ENCODE data around the gene FAN1.
A peak's percentile ranks its signal among the peaks of the same experiment; 100 is the strongest.

Gene FAN1

DNA sequence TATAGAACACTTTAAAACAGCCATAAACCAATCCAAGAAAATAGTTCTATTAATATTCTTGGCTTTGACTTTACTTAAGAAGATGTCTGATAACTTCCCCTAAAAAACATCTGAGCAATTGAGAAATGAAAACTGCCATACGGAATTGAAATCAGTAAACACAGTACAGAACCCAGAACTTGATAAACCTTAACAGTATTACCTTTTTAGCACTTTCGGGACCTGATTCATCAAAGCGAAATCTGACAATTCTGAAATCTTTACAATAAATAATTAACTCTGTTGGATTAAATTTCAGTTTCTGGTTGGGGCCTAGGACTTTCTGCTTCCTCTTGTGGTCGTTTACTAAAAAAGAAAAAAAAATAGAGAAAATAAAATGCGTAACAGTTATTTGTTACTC is 70.4 kb downstream of the FAN1 start:
- H3K36me3 ChIP-seq (ENCODE audit: insufficient read depth, insufficient read length, low read length): peaks cover 26% of the 10 kb centered on the region
- no peak overlapping the region for H3K9ac ChIP-seq (ENCODE audit: insufficient read length, low read depth)
- H3K4me3 ChIP-seq (ENCODE audit: insufficient read length, low read depth): no peak overlapping the region
- no peak for TF ChIP-seq ZNF274 (IDR thresholded peaks at IDR 0.05; ENCODE audit: low read depth, low read length)
- TF ChIP-seq YY1 (IDR thresholded peaks at IDR 0.05; ENCODE audit: insufficient read depth, insufficient read length): no peak
- no peak for TF ChIP-seq SUZ12 (IDR thresholded peaks at IDR 0.05; ENCODE audit: extremely low read depth, insufficient read depth, insufficient read length)
- no peaks in the 10 kb centered on the region for H3K4me1 ChIP-seq (ENCODE audit: insufficient read depth, insufficient read length)
- H3K9me3 ChIP-seq (ENCODE audit: insufficient read depth, low read length): no peaks in the 10 kb centered on the region
- no peak for DNase-seq (ENCODE audit: low read depth, low spot score)
- H3K27me3 ChIP-seq (ENCODE audit: insufficient read depth, insufficient read length): no peaks in the 10 kb centered on the region

DNA sequence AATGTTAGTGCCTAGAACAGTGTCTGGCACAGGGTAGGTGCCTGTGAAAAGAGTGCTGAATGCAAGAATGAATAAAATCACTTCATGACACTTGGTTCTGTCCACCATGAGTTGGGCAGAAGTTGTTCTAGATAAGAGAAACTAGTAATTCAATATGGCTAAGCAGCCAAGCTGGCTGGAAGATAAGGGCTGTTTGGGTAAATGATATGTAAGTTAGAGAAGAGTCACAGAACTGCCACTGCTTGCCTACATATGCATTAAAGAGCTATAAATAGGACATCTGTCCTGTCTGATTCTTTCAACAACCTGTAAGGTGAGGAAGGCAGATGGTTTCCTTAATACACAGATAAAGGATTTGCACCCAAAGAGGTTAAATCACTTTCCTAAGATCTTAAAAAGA is 74.6 kb downstream of the FAN1 start:
- Histone ChIP-seq H3K4me3 (ENCODE audit: insufficient read length, low read depth) (no peak overlapping the region), H3K4me1 (ENCODE audit: insufficient read depth, insufficient read length) (no peaks in the 10 kb centered on the region), H3K36me3 (ENCODE audit: insufficient read depth, insufficient read length, low read length) (peaks cover 31% of the 10 kb centered on the region), H3K27me3 (ENCODE audit: insufficient read depth, insufficient read length) (no peaks in the 10 kb centered on the region), H3K9me3 (ENCODE audit: insufficient read depth, low read length) (no peaks in the 10 kb centered on the region), H3K9ac (ENCODE audit: insufficient read length, low read depth) (no peak overlapping the region)
- no peak for TF ChIP-seq YY1 (IDR thresholded peaks at IDR 0.05; ENCODE audit: insufficient read depth, insufficient read length)
- no peak for TF ChIP-seq ZNF274 (IDR thresholded peaks at IDR 0.05; ENCODE audit: low read depth, low read length)
- no peak for TF ChIP-seq SUZ12 (IDR thresholded peaks at IDR 0.05; ENCODE audit: extremely low read depth, insufficient read depth, insufficient read length)
- DNase-seq (ENCODE audit: low read depth, low spot score): no peak

DNA sequence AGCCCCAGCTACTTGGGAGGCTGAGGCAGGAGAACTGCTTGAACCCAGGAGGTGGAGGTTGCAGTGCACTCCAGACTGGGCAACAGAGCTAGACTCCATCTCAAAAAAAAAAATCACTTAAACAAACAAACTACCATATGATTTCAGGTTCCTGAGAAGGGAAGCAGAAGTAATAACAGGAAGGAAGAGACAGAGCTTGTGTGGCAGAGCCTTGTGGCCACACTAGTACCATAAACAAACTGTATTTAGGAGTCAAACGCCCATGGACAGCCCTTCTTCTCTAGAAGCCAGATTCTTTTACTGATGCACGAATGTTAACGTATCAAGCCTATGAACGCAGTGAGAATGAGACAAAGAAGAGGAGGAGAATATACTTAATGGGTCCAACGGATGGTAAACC is 75.7 kb downstream of the FAN1 start:
- H3K9me3 ChIP-seq (ENCODE audit: insufficient read depth, low read length): no peaks in the 10 kb centered on the region
- TF ChIP-seq ZNF274 (IDR thresholded peaks at IDR 0.05; ENCODE audit: low read depth, low read length) (no peak), SUZ12 (IDR thresholded peaks at IDR 0.05; ENCODE audit: extremely low read depth, insufficient read depth, insufficient read length) (no peak), YY1 (IDR thresholded peaks at IDR 0.05; ENCODE audit: insufficient read depth, insufficient read length) (no peak)
- no peaks in the 10 kb centered on the region for H3K27me3 ChIP-seq (ENCODE audit: insufficient read depth, insufficient read length)
- DNase-seq (ENCODE audit: low read depth, low spot score): no peak
- H3K4me1 ChIP-seq (ENCODE audit: insufficient read depth, insufficient read length): no peaks in the 10 kb centered on the region
- H3K9ac ChIP-seq (ENCODE audit: insufficient read length, low read depth): no peak overlapping the region
- no peak overlapping the region for H3K4me3 ChIP-seq (ENCODE audit: insufficient read length, low read depth)
- H3K36me3 ChIP-seq (ENCODE audit: insufficient read depth, insufficient read length, low read length): peaks cover 30% of the 10 kb centered on the region

DNA sequence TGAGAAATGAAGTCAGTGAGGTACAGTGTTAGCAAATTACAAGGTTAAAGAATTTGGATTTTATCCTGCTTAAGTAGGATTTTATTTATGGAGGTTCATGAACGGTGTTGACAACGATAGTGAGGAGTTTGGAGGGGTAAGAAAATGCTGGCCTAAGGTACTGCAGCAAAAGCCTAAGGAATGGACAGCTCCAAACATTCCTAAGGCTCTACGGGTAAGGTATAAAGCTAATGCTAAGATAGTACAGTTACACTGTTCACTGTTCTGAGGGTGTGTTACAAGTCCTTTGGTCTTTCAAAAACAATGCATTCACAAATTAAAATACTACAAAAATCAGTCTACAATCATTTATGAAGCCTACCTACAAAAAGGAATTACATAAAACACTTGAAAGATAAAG is 80.4 kb downstream of the FAN1 start:
- no peaks in the 10 kb centered on the region for H3K9me3 ChIP-seq (ENCODE audit: insufficient read depth, low read length)
- peaks cover 41% of the 10 kb centered on the region for H3K36me3 ChIP-seq (ENCODE audit: insufficient read depth, insufficient read length, low read length)
- no peaks in the 10 kb centered on the region for H3K27me3 ChIP-seq (ENCODE audit: insufficient read depth, insufficient read length)
- no peak for DNase-seq (ENCODE audit: low read depth, low spot score)
- no peak overlapping the region for H3K4me3 ChIP-seq (ENCODE audit: insufficient read length, low read depth)
- no peaks in the 10 kb centered on the region for H3K4me1 ChIP-seq (ENCODE audit: insufficient read depth, insufficient read length)
- TF ChIP-seq ZNF274 (IDR thresholded peaks at IDR 0.05; ENCODE audit: low read depth, low read length) (no peak), SUZ12 (IDR thresholded peaks at IDR 0.05; ENCODE audit: extremely low read depth, insufficient read depth, insufficient read length) (no peak), YY1 (IDR thresholded peaks at IDR 0.05; ENCODE audit: insufficient read depth, insufficient read length) (no peak)
- no peak overlapping the region for H3K9ac ChIP-seq (ENCODE audit: insufficient read length, low read depth)

DNA sequence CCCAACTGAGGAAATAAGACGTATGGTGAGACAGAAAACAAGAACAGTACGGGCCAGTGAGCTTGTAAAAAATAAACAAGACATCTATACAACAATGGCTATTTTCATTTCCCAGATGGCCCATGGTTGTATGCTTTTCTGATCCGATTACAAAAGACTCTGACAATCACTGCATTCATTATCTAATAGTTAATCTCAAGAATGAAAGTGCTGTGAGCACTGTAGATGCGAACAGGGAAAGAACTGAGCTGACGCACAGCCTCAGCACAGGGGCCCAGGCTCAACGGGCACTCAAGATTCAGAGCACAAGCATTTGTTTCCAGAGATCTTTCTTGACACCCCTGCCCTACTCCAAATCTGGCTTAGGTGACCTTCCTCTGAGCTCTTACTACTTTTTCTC is 80.8 kb downstream of the FAN1 start:
- H3K4me1 ChIP-seq (ENCODE audit: insufficient read depth, insufficient read length): no peaks in the 10 kb centered on the region
- DNase-seq (ENCODE audit: low read depth, low spot score): no peak
- H3K9ac ChIP-seq (ENCODE audit: insufficient read length, low read depth): no peak overlapping the region
- TF ChIP-seq YY1 (IDR thresholded peaks at IDR 0.05; ENCODE audit: insufficient read depth, insufficient read length): no peak
- TF ChIP-seq ZNF274 (IDR thresholded peaks at IDR 0.05; ENCODE audit: low read depth, low read length): no peak
- TF ChIP-seq SUZ12 (IDR thresholded peaks at IDR 0.05; ENCODE audit: extremely low read depth, insufficient read depth, insufficient read length): no peak
- H3K9me3 ChIP-seq (ENCODE audit: insufficient read depth, low read length): no peaks in the 10 kb centered on the region
- H3K4me3 ChIP-seq (ENCODE audit: insufficient read length, low read depth): no peak overlapping the region
- peaks cover 41% of the 10 kb centered on the region for H3K36me3 ChIP-seq (ENCODE audit: insufficient read depth, insufficient read length, low read length)
- H3K27me3 ChIP-seq (ENCODE audit: insufficient read depth, insufficient read length): no peaks in the 10 kb centered on the region

DNA sequence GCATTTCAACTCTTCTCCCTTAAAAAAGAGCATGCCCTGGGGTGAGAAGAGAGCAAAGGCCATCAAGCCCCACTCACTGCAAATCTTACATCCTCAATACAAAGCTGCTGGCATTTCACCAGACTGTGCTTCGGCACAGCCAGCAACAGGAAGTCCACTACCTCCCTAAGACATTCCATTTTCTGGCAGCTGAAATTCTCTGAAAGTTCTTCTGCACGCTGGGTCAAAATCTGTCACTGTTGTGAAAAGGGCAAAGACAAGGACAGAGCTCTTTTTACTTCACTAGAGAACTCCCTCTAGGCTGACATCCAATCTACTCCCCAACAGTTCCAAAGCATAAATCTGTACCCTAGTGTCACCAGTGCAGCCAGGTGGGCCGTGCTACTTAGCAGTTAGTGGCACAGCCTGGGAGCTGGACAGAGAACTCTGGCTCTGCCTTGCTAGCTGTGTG is 81.4 kb downstream of the FAN1 start:
- no peak for DNase-seq (ENCODE audit: low read depth, low spot score)
- Histone ChIP-seq H3K36me3 (ENCODE audit: insufficient read depth, insufficient read length, low read length) (peaks cover 37% of the 10 kb centered on the region), H3K9me3 (ENCODE audit: insufficient read depth, low read length) (no peaks in the 10 kb centered on the region), H3K9ac (ENCODE audit: insufficient read length, low read depth) (no peak overlapping the region), H3K27me3 (ENCODE audit: insufficient read depth, insufficient read length) (no peaks in the 10 kb centered on the region), H3K4me3 (ENCODE audit: insufficient read length, low read depth) (no peak overlapping the region), H3K4me1 (ENCODE audit: insufficient read depth, insufficient read length) (no peaks in the 10 kb centered on the region)
- TF ChIP-seq ZNF274 (IDR thresholded peaks at IDR 0.05; ENCODE audit: low read depth, low read length): no peak
- no peak for TF ChIP-seq SUZ12 (IDR thresholded peaks at IDR 0.05; ENCODE audit: extremely low read depth, insufficient read depth, insufficient read length)
- no peak for TF ChIP-seq YY1 (IDR thresholded peaks at IDR 0.05; ENCODE audit: insufficient read depth, insufficient read length)

DNA sequence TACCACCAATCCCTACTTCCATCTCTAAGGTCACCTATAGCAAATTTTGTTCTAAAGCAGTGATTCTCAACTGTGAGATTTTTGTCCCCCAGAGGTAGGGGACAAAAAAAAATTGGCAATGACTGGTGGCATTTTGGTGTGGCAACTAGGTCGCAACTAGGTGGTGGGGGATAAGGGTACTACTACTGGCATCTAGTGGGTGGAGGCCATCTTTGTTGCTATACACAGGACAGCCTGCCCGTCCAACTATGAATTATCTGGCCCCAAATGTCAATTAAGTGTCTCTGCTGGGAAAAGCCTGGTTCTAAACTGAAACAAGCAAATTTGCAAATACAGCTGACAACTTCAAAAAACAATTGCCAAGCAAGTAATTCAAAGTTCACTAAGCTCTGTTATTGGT is 86.3 kb downstream of the FAN1 start:
- Histone ChIP-seq H3K9me3 (ENCODE audit: insufficient read depth, low read length) (no peaks in the 10 kb centered on the region), H3K9ac (ENCODE audit: insufficient read length, low read depth) (peak overlapping the region; percentile 32), H3K4me1 (ENCODE audit: insufficient read depth, insufficient read length) (no peaks in the 10 kb centered on the region), H3K36me3 (ENCODE audit: insufficient read depth, insufficient read length, low read length) (peaks cover 17% of the 10 kb centered on the region), H3K4me3 (ENCODE audit: insufficient read length, low read depth) (peak overlapping the region; percentile 3), H3K27me3 (ENCODE audit: insufficient read depth, insufficient read length) (no peaks in the 10 kb centered on the region)
- TF ChIP-seq ZNF274 (IDR thresholded peaks at IDR 0.05; ENCODE audit: low read depth, low read length) (no peak), YY1 (IDR thresholded peaks at IDR 0.05; ENCODE audit: insufficient read depth, insufficient read length) (no peak), SUZ12 (IDR thresholded peaks at IDR 0.05; ENCODE audit: extremely low read depth, insufficient read depth, insufficient read length) (no peak)
- no peak for DNase-seq (ENCODE audit: low read depth, low spot score)
